GM19467 (cell line): Measurements from ENCODE around the gene AGTPBP1.

Source experiments
- ATAC-seq: cut with Tn5 transposase; IDR thresholded peaks from one replicate; pipeline ENCODE4 v1.9.1; 2021; ENCODE audit warnings: mild to moderate bottlenecking, moderate library complexity; ENCODE audit not compliant: unreplicated experiment

Gene AGTPBP1

DNA sequence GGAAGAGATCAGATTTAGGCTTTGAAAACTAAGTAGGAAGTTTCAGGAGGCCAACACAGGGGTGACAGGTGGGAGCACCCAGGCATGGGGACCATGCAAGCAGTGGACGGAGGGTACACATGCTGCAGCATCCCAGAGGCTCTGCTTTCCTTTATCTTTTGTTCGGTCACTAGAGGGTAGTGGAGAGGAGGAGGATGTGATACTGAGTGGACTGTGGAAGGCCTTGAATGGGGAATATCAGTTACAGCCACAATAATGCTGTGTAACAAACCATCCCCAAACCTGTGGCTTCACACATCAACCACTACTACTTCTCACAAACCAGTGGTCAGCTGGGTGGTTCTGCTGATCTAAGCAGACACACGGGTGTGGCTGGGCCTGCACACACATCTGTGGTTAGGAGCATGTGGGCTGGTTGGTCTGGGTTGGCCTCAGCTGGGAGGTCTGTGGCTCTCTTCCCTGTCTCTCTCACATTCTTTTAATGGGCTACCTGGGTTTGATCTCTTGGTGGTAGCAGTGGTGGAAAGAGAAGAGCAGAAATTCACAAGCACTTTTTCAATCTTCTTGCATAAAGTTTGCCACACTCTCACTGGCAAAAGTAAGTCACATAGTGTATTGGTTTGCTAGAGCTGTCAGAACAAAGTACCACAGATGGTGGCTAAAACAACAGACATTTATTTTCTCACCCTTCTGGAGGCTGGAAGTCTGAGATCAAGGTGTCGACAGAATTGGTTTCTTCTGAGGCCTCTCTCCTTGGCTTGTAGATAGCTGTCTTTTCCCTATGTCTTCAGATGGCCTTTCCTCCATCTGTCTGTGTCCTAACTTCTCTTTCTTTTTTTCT is 238.7 kb downstream of the AGTPBP1 start:
- no peak for ATAC-seq

- ATAC-seq, result no peak
Measured at GRCh38 chr9:85501882-85502281, 239.9 kb downstream of the AGTPBP1 start.

DNA sequence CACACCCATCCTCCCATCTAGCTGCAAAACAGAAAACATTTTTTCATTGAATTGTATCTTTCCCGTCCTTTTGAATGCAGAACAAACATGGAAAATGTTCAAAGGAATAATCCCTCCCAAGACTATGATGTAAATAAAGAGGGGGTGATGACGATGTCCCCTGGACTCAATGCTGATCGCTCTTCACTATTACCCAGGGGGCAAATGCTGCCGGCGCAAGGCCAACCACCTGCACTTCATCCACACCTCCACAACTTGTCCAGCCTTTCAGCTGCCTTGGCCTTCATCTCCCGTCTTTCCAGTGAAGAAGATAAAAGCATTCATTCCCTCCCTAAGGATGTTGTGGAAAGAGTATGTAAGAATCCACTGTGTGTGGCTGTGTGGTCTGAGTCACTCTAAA is 240.3 kb downstream of the AGTPBP1 start:
- no peak for ATAC-seq
